Spinal cord (tissue), 10 donors: ENCODE results near the gene DIP2C. TPM values are rescaled to one million over a fixed set of nuclear protein-coding genes. Genes with fewer than 3 reads are reported as not detected.
"Not testable (repeated sequence)": the region's sequence is repeated elsewhere in the genome, so short reads cannot be mapped to it uniquely, and the experiment has no call there.

ENCODE experiments used
- DNase-seq, 6 donors: peaks; one replicate each; pipeline versions ENCODE4 v3.0.0 to v3.0.0-alpha.2; 2013 to 2015; ENCODE audit warnings: low spot score in 6 of 6, low read depth in 4 of 6
- H3K27ac ChIP-seq: one replicate; pipeline ENCODE4 v1.5.1; 2013; ENCODE audit warnings: low read depth, low read length, control low read depth
- H3K27me3 ChIP-seq: one replicate; pipeline ENCODE4 v1.6.1; 2013; ENCODE audit warnings: low read length; ENCODE audit not compliant: control insufficient read depth, insufficient read depth
- H3K36me3 ChIP-seq: one replicate; pipeline ENCODE4 v1.6.1; 2013; ENCODE audit warnings: low read length; ENCODE audit not compliant: control insufficient read depth, insufficient read depth
- H3K4me1 ChIP-seq: one replicate; pipeline ENCODE4 v1.6.1; 2013; ENCODE audit warnings: low read length; ENCODE audit not compliant: control insufficient read depth, insufficient read depth
- H3K4me3 ChIP-seq: one replicate; pipeline ENCODE4 v1.5.1; 2013; ENCODE audit warnings: low read depth, low read length, control low read depth
- H3K9me3 ChIP-seq: one replicate; pipeline ENCODE4 v1.6.1; 2013; ENCODE audit warnings: low read length; ENCODE audit not compliant: control insufficient read depth, insufficient read depth
- WGBS: methylation state at CpG from one replicate; pipeline ENCODE4 v1.1.5; 2013; ENCODE audit warnings: missing lambda C conversion rate; ENCODE audit not compliant: insufficient coverage; 5-methylcytosine and 5-hydroxymethylcytosine counted together
- polyA plus RNA-seq, 2 donors: library from polyadenylated mRNA; unstranded; fragments of 120-200 nt; gene quantifications; one replicate each; pipeline ENCODE4 v1.2.1, GENCODE V29; 2013; ENCODE audit not compliant: insufficient read length in 2 of 2
- total RNA-seq, 2 donors: library from RNA; depleted of rRNA in 1 of 2; stranded (reverse); fragments of 120-200 nt in 1 of 2; fragments of >200 nt in 1 of 2; gene quantifications; one replicate each; pipeline versions ENCODE4 v1.2.3 to v1.2.4, GENCODE V29; 2013 to 2014
- donor health status: healthy.

The DIP2C gene
- total and polyA plus RNA-seq, 4 donors = 15.4 to 36.3 (median 29.3) TPM

DNA sequence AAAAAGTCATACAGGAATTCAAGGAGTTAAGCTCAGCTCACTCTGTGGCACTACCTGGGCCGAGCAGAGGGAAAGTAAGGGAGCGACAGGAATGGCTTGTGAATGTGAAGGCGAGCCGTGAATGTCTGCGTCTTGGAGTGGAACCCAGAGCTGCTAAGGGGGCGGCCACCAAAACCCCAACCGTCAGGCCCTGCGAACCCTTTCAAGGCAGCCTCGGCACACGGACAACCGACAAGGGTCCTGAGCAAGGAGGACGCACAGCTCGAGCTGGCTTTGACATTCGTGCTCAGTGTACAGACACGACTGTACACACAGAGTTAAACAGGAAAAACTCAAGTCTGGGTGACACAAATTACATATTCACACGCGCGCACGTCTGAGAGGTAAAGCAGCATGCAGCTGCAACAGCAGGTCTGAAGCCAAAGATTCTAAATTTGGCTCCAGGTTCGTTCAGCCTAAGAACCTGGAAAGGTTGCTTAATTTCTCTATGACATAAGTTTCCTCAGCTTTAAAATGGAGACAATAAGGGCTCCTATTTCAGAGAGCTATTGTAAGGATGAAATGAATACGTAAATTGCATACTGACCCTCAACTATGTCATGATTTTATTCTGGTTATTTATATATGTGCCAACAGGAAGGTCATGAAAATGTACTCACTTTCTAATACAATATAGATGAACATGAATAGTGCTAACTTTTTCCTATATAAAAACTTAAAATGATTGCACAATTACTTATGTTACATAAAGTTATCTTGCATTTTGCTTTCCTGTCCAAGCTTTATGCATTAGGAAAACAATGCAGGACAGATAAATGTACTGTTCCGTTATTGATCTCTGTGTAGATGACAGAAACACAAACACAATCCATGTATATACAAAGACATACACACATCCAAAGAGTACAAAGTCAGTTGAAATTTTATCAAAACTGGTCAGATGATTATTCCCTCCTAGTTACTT is 361.3 kb downstream of the DIP2C start:
- no peak overlapping the region for H3K4me3 ChIP-seq
- peaks cover 5% of the 10 kb centered on the region for H3K4me1 ChIP-seq
- peaks cover 38% of the 10 kb centered on the region for H3K36me3 ChIP-seq
- no peaks in the 10 kb centered on the region for H3K9me3 ChIP-seq
- WGBS = 95% methylated on average over 20 of the region's 22 CpGs
- no peak for DNase-seq
- no peaks in the 10 kb centered on the region for H3K27me3 ChIP-seq
- H3K27ac ChIP-seq = no peak overlapping the region

DNA sequence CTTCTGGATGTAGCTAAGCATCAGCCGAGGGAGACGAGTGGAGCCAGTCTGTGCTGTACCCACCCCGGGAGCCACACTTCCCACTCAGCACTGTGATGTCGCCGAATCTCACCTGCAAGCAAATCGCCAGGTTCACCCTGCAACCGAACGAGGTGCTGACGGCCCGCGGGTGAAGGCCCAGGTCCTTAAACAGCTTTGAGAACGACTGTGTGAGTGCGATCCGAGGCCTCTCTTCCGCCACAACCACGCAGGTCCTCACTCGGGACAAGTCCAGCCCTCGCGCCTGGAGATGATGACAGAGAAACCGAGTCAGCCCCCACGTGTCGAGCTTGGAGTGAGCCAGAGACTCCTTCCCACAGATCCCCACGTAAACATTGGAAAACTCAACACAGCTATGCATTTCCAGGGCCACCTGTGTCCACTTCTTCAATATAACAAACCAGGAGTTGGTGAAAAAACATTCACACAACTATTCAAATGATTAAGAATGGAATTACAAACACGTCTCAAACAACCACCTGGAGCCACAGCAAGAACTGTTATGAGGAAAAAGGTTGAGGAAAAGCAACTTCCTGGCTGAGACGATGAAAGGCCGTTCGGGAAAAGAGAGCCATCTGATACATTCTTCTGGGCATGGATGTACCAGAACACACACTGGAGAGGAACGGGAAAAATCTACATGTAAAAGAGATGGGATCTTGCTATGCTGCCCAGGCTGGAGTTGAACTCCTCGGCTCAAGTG is 362.4 kb downstream of the DIP2C start:
- Histone ChIP-seq H3K36me3 (peaks cover 45% of the 10 kb centered on the region), H3K9me3 (no peaks in the 10 kb centered on the region), H3K4me3 (no peak overlapping the region), H3K27ac (no peak overlapping the region), H3K27me3 (no peaks in the 10 kb centered on the region), H3K4me1 (peaks cover 5% of the 10 kb centered on the region)
- no peak for DNase-seq
- WGBS = 97% methylated on average over 26 of the region's 29 CpGs

DNA sequence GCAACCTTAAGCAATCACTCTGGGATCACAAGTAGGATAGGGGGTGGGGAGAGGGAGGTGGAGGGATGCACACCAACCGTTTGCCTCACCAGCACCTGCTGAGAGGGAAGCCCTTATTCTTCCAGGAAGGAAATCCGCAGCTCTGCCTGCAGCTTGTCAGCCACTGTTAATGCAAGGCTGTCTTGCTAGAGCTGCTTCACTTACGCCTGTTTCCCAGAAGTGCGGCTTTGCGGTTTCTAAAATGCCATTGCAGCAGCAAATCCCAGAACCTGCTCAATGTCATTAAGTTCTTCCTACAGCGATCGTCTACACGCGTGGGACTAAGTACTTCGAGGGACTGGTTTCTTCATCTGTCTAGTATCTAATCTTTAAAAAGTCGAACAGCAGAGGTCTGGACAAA is 363.1 kb downstream of the DIP2C start:
- peaks cover 5% of the 10 kb centered on the region for H3K4me1 ChIP-seq
- no peak overlapping the region for H3K4me3 ChIP-seq
- DNase-seq = no peak
- no peaks in the 10 kb centered on the region for H3K9me3 ChIP-seq
- 90% methylated on average over 11 of the region's 11 CpGs for WGBS
- peaks cover 46% of the 10 kb centered on the region for H3K36me3 ChIP-seq
- no peak overlapping the region for H3K27ac ChIP-seq
- no peaks in the 10 kb centered on the region for H3K27me3 ChIP-seq

DNA sequence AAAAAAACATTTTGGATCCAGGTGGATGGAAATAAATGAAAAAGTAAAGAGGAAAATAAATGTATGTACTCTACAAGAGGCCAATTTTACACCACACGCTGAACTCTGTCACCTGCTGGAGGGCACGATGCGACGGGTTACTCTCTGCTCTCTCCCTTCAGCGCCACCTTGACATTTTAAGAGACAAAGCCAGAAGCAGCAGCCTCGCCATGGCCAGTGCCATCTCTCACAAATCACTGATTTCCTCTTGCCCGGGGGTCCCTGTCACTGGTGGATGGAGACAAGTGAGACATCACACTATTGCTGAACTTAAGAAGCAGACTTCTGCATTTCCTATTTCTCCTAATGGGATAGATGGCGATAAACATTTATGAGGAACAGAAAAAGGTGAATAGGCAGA is 364.2 kb downstream of the DIP2C start:
- peaks cover 57% of the 10 kb centered on the region for H3K36me3 ChIP-seq
- H3K27me3 ChIP-seq = no peaks in the 10 kb centered on the region
- H3K27ac ChIP-seq = no peak overlapping the region
- WGBS = 83% methylated on average over 1 of the region's 8 CpGs
- no peaks in the 10 kb centered on the region for H3K9me3 ChIP-seq
- no peak overlapping the region for H3K4me3 ChIP-seq
- peaks cover 5% of the 10 kb centered on the region for H3K4me1 ChIP-seq
- peak in 1 of 6 donors; percentile 4 for DNase-seq

DNA sequence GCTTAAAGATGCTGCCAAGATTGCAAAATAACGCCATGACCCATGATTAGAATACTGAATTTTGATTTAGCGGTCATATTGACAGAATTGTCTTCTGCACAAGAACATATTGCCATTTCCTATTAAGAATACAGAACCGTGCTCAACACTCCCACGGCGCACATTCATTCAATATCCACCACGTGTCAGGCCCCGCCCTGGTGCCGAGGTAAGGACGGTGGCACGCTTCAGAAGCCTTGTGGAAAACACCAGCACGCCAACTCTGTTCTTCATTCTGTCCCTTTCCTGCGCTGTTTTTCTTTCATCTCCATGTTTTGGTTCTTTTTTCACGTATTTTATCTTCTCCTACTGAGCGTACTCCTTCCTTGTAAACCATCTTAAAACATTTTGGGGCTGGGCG is 364.9 kb downstream of the DIP2C start:
- Histone ChIP-seq H3K4me1 (peaks cover 5% of the 10 kb centered on the region), H3K27ac (no peak overlapping the region), H3K9me3 (no peaks in the 10 kb centered on the region), H3K36me3 (peaks cover 60% of the 10 kb centered on the region), H3K4me3 (no peak overlapping the region), H3K27me3 (no peaks in the 10 kb centered on the region)
- DNase-seq = no peak
- WGBS = 92% methylated on average over 14 of the region's 15 CpGs

DNA sequence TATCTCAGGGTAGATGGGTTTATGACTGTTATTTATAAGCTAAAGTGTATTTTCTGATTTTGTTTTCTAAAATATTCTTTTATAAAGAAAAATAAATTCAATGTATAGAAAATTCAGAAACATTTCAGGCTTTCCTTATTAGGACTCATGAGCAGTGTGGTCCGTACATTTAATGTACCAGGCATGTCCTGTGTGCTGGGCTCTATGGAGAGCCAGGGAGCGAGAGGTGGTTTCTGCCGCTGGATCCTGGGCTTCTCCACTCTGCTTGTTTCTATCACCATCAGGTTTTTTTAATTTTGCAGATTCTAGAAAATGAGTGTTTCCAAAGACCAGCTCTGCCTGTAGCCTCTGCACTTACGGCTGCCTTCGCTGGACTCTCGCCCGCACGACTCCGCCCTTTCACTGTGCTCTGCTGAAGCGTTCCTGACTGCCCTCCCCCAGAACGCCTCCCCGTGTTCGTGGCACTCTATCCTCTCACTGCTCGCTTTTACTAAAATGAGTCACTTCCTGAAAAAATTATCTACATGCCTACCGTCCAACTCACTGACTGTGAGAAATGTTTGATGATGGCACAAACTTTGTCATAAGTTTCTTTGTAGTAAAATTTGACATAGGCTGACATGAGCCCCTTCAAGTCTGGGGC is 365.7 kb downstream of the DIP2C start:
- H3K27ac ChIP-seq = no peak overlapping the region
- peaks cover 61% of the 10 kb centered on the region for H3K36me3 ChIP-seq
- H3K9me3 ChIP-seq = no peaks in the 10 kb centered on the region
- H3K4me1 ChIP-seq = no peaks in the 10 kb centered on the region
- no peak for DNase-seq
- WGBS = 91% methylated on average over 12 of the region's 15 CpGs
- no peaks in the 10 kb centered on the region for H3K27me3 ChIP-seq
- no peak overlapping the region for H3K4me3 ChIP-seq

DNA sequence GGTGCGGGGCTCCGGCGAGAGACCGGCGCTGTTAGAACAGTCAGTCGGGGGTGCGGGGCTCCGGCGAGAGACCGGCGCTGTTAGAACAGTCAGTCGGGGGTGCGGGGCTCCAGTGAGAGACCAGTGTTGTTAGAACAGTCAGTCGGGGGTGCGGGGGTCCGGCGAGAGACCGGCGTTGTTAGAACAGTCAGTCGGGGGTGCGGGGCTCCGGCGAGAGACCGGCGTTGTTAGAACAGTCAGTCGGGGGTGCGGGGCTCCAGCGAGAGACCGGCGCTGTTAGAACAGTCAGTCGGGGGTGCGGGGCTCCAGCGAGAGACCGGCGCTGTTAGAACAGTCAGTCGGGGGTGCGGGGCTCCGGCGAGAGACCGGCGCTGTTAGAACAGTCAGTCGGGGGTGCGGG is 366.4 kb downstream of the DIP2C start:
- no CpG with 5 or more reads among the region's 43 CpGs for WGBS
- not testable (repeated sequence) for H3K27me3 ChIP-seq, H3K9me3 ChIP-seq, DNase-seq, H3K4me1 ChIP-seq, H3K4me3 ChIP-seq, H3K27ac ChIP-seq
- H3K36me3 ChIP-seq = peaks cover 65% of the 10 kb centered on the region

DNA sequence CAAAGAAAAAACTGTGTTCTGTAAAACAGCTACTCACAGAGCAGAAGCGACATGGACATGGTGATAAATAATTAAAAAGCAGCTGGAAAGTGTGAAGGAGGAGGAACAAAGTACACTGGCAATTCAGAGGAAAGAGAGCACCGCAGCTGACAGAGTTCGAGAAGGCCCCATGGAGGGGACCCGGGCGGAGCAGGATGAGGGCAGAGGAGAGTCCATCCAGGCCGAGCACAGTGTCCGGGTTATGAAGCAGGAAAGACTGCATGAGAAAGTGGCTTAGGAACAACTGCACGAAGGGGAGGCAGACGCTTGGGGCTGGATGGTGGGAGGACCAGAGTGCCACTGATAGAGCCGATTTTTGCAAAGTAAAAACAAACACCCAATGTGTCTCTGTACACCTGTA is 368.7 kb downstream of the DIP2C start:
- no peaks in the 10 kb centered on the region for H3K4me1 ChIP-seq
- peaks cover 61% of the 10 kb centered on the region for H3K36me3 ChIP-seq
- no peak overlapping the region for H3K4me3 ChIP-seq
- H3K9me3 ChIP-seq = no peaks in the 10 kb centered on the region
- no peak for DNase-seq
- no peaks in the 10 kb centered on the region for H3K27me3 ChIP-seq
- 92% methylated on average over 10 of the region's 10 CpGs for WGBS
- no peak overlapping the region for H3K27ac ChIP-seq

DNA sequence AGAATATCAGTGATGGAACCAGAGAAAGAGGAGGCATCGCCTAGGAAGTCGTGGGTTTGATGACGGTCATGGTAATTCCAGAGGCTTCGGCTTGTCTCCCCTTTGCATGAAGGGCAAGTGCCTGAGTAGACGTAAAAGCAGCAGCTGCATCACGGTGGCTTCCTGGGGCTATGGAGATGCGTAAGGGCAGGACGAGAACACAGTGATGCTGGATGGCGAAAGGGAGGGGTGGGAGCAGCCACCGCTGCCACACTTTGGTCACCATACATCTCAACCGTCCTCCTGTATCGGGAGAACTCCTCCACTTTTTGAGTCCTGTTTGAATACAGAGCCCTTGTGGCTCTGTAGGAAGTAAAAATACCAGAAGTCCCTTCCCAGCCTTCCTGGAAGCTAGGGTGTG is 371.5 kb downstream of the DIP2C start:
- no peaks in the 10 kb centered on the region for H3K9me3 ChIP-seq
- no peak for DNase-seq
- peaks cover 47% of the 10 kb centered on the region for H3K36me3 ChIP-seq
- H3K27ac ChIP-seq = no peak overlapping the region
- no peak overlapping the region for H3K4me3 ChIP-seq
- H3K4me1 ChIP-seq = no peaks in the 10 kb centered on the region
- H3K27me3 ChIP-seq = no peaks in the 10 kb centered on the region
- 94% methylated on average over 7 of the region's 12 CpGs for WGBS
